Neural crest cell (in vitro differentiated cells): ENCODE measurements around the gene NADK2. TPM values are rescaled to one million over a fixed set of nuclear protein-coding genes. Genes with fewer than 3 reads are reported as not detected.
A peak's percentile ranks its signal among the peaks of the same experiment; 100 is the strongest.

Experiments
- DNase-seq: peaks from one replicate; pipeline ENCODE4 v3.0.0; 2021; ENCODE audit warnings: low read depth, mixed read lengths, low spot score
- H3K27ac Mint-ChIP-seq: one replicate; pipeline ENCODE4 v1.8.0; 2021; ENCODE audit warnings: mild to moderate bottlenecking, mixed read lengths; ENCODE audit not compliant: unreplicated experiment
- H3K27me3 Mint-ChIP-seq: 2 replicates; pipeline ENCODE4 v1.8.0; 2021; ENCODE audit warnings: low read depth, mild to moderate bottlenecking, mixed read lengths
- H3K36me3 Mint-ChIP-seq: 2 replicates; pipeline ENCODE4 v1.8.0; 2021; ENCODE audit warnings: low read depth, mild to moderate bottlenecking, mixed read lengths
- H3K4me1 Mint-ChIP-seq: 2 replicates; pipeline ENCODE4 v1.8.0; 2021; ENCODE audit warnings: mixed read lengths
- H3K4me3 Mint-ChIP-seq: one replicate; pipeline ENCODE4 v1.8.0; 2021; ENCODE audit warnings: mild to moderate bottlenecking, mixed read lengths
- H3K9me3 Mint-ChIP-seq: 2 replicates; pipeline ENCODE4 v1.8.0; 2021; ENCODE audit warnings: mixed read lengths
- total RNA-seq: library from RNA; stranded (reverse); gene quantifications from 2 replicates; pipeline ENCODE4 v1.2.1, GENCODE V29; 2021
- TF ChIP-seq, protein P1 (sequence below): fragments of 200-600 bp; sonication (generic); conservative IDR thresholded peaks from 2 replicates; pipeline ENCODE4 v1.5.0; 2021; ENCODE audit warnings: antibody characterized with exemption, mild to moderate bottlenecking

Gene NADK2
- total RNA-seq, 1 donor from 2014 or later, result 29.2 TPM

DNA sequence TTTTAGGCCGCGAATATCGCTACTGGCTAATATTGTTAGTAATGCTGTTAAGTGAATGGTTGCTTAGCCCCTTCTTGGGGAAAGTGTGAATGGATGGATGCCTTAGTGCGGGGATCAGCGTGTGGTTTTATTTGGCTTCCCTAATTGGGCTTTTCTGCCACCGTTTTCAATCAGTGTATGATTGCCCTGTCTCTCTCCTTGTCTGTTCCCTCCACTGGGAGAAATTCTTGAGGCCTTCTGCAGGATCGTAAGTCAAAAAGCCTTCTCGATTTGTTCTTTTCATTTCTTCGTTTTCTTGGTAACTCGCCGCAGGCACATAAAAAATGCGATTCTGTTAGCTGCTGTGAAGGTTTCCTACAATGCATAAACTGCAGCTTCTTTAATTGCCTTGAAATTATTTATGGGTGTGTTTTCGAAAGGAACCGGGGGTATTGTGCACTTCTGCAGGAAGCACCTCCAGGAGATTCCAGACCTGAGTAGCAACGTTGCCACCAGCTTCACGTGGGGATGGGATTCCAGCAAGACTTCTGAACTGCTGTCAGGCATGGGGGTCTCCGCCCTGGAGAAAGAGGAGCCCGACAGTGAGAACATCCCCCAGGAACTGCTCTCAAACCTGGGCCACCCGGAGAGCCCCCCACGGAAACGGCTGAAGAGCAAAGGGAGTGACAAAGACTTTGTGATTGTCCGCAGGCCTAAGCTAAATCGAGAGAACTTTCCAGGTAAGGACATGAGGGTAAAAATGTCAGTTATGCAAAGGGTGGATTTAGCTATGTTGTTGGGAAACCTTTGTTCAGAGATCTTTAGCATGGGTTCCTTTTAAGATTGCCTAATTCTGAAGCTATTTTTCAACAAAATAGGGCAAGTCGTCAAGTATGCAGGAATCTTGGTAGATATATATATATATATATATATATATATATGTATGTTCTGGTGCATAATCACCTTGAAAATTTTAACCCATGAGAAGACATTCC is 89.1 kb downstream of the NADK2 start:
- Mint-ChIP-seq H3K36me3 (peaks cover 17% of the 10 kb centered on the region), H3K27me3 (no peaks in the 10 kb centered on the region), H3K9me3 (no peaks in the 10 kb centered on the region), H3K4me1 (peaks cover 43% of the 10 kb centered on the region), H3K4me3 (peak overlapping the region; percentile 98), H3K27ac (peak overlapping the region; percentile 95)
- DNase-seq, result no peak
- TF ChIP-seq, protein P1, sequence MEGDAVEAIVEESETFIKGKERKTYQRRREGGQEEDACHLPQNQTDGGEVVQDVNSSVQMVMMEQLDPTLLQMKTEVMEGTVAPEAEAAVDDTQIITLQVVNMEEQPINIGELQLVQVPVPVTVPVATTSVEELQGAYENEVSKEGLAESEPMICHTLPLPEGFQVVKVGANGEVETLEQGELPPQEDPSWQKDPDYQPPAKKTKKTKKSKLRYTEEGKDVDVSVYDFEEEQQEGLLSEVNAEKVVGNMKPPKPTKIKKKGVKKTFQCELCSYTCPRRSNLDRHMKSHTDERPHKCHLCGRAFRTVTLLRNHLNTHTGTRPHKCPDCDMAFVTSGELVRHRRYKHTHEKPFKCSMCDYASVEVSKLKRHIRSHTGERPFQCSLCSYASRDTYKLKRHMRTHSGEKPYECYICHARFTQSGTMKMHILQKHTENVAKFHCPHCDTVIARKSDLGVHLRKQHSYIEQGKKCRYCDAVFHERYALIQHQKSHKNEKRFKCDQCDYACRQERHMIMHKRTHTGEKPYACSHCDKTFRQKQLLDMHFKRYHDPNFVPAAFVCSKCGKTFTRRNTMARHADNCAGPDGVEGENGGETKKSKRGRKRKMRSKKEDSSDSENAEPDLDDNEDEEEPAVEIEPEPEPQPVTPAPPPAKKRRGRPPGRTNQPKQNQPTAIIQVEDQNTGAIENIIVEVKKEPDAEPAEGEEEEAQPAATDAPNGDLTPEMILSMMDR, result no peak

DNA sequence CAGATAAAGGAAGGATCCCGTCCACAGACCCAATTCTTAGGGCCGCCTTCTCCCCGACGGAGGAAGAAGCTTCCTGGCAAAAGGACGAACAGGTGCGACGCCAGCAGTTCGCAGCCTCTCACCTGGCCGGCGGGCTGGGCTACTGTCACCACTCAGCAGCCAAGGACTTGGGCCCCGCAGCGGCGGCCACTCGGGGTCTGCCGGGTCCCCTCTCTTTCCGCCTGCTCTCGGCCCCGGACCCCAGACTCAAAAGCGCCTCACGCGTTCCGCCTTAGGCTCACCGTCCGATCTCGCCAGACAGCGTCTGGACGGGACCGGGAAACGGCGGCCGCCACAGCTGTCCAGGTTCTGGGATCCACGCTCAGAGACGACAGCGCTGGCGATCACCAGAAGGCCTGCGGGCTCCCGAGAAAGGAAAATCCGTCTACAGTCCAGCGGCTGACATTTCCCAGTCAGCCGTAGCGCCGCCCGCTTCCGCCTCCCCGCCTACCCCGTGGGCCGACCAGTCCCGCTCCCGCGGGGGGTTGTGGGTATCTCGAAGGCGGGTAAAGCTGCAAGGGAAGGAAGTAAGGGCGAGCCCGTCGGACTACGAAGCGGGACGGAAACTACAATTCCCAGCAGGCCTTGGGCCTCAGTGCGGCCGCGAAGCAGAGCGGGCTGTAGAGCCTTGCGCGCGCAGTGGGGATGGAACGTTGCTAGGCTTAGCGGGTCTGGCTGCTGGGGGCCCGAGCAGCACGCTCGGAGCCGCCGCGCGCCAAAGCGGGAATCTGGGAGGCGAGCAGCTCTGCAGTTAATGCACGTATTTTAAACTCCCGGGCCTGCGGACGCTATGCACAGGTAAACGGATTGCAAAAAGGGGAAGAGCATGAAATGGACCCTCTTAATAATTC is 90.0 kb downstream of the NADK2 start, which contains the start of the genes LMBRD2 and SKP2:
Gene LMBRD2 (minus strand): TSS at position 454 of the 890 bp plus-strand sequence. CDS start 8,538 bp downstream, outside the sequence.
Gene SKP2 (plus strand): TSS at position 678 of the 890 bp plus-strand sequence. CDS start 152 bp downstream, at position 830.
- TF ChIP-seq, protein P1, result no peak
- peak within 1 kb of the TSS; percentile 95 for H3K27ac Mint-ChIP-seq

DNA sequence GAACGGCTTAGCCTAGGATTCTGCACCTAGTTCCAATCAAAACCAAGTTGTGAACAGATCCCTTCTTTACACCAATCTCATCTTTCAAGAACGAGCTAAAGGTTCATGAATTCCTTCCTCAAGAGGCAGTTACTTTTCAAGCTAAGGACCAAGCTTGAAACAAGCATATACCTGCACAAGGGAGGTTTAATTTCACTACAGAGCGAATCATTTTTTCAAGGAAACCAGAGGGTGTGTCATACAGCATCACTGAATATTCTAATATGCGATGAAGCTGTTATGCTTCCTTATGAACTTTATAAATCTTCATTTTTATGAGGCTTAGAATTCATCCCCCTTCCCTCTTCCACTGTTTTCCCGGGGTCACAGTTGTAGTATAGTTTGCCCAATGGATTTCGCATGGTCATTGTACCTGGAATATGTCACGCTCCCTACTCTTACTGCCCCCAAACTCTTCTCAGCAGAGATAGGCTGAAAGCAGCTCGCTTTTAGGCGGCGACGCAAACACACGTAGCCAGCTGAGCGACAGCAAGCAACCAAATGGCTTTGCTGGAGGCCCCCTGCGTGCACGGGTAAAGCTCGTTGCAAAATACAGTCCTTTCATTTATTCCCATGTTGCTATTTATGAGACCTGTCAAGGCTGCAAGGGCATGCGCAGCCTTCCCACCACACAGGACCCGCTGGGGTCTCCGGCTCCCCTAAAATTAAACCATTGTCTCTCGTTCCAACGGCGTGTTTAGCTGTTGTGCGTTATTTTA is 90.9 kb downstream of the NADK2 start:
- Mint-ChIP-seq H3K4me1 (peaks cover 34% of the 10 kb centered on the region), H3K9me3 (no peaks in the 10 kb centered on the region), H3K4me3 (peak overlapping the region; percentile 98), H3K27me3 (no peaks in the 10 kb centered on the region), H3K27ac (peak overlapping the region; percentile 40), H3K36me3 (peaks cover 5% of the 10 kb centered on the region)
- peak; percentile 8 for DNase-seq
- TF ChIP-seq, protein P1, result no peak

More for the DNA sequence above, 90.0 kb downstream of the NADK2 start, which contains the start of the genes LMBRD2 and SKP2:
- H3K27me3 Mint-ChIP-seq, result no peaks in the 10 kb centered on the region
- peak within 1 kb of the TSS; percentile 98 for H3K4me3 Mint-ChIP-seq
- peaks cover 13% of the 10 kb centered on the region for H3K36me3 Mint-ChIP-seq
- H3K9me3 Mint-ChIP-seq, result no peaks in the 10 kb centered on the region
- peak; percentile 93 for DNase-seq
- peaks cover 43% of the 10 kb centered on the region for H3K4me1 Mint-ChIP-seq

DNA sequence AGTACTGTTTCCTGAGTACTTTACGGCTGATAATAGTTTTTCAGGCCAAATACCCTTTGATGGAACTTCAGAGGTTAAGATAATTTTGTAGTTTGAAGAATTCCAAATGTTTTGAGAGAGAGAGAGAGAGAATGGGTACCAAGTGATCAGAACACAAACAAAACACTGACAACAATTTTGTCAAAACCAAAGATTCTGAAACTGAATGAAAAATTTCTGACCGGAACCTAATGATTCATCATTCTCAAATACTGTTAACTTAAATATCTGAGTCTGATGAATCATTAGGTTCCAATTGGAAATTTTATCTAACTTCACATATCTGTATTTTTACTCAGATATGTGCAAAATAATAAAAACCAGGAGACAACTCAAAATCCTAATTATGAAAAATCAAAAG is 94.0 kb downstream of the NADK2 start:
- Mint-ChIP-seq H3K4me1 (peaks cover 11% of the 10 kb centered on the region), H3K9me3 (no peaks in the 10 kb centered on the region)
- no peak for DNase-seq

More for the DNA sequence above, 94.0 kb downstream of the NADK2 start:
- Mint-ChIP-seq H3K4me3 (no peak overlapping the region), H3K36me3 (no peaks in the 10 kb centered on the region), H3K27ac (no peak overlapping the region), H3K27me3 (no peaks in the 10 kb centered on the region)
- TF ChIP-seq, protein P1, result no peak
